T-cell (primary cell): ENCODE data around the gene POLE. TPM values are rescaled to one million over a fixed set of nuclear protein-coding genes. Genes with fewer than 3 reads are reported as not detected.
A peak's percentile ranks its signal among the peaks of the same experiment; 100 is the strongest.

ENCODE experiments used
- ATAC-seq, 4 experiments: fragments of 200-7000 bp in 3 of 4; fragments of 150-1000 bp in 1 of 4; cut with Tn5 transposase; replicated peaks in 1 of 4; 1 replicate in 3 of 4; 2 replicates in 1 of 4; pipeline ENCODE4 v1.10.0; 2021; ENCODE audit warnings: moderate library complexity in 3 of 4, mild to moderate bottlenecking in 2 of 4, moderate number of reproducible peaks in 1 of 4
- CTCF ChIA-PET, 2 donors: fragments of 300-600 bp; sonication (Branson Sonifier 250); formaldehyde crosslinking; loops; one replicate each; lab custom pipeline; 2022; ENCODE audit warnings: antibody characterized with exemption in 2 of 2; lab: Charles Lee
- POLR2A ChIA-PET, 2 donors: fragments of 300-600 bp; sonication (Branson Sonifier 250); formaldehyde crosslinking; loops; one replicate each; lab custom pipeline; 2022; ENCODE audit warnings: antibody characterized with exemption in 2 of 2; lab: Charles Lee
- DNase-seq, 35 experiments: peaks; one replicate each; pipeline versions ENCODE4 v3.0.0 to v3.0.0-alpha.2; 2013 to 2023
- H3K27ac ChIP-seq: one replicate; pipeline ENCODE4 v1.5.1; 2013; ENCODE audit warnings: low read length
- H3K27me3 ChIP-seq, 2 experiments: replicated peaks in 1 of 2; 1 replicate in 1 of 2; 2 replicates in 1 of 2; pipeline versions ENCODE4 v1.6.1 to v1.7.0; 2013; ENCODE audit warnings: low read length in 1 of 2, mixed read lengths in 1 of 2; ENCODE audit not compliant: control insufficient read depth in 2 of 2, insufficient read depth in 2 of 2; ENCODE audit errors: extremely low read depth in 1 of 2
- H3K36me3 ChIP-seq, 2 donors: 1 replicate in 1 of 2; 2 replicates in 1 of 2; pipeline versions ENCODE4 v1.6.1 to v1.7.0; 2013; ENCODE audit warnings: low read length in 1 of 2; ENCODE audit not compliant: control insufficient read depth in 2 of 2, insufficient read depth in 1 of 2; ENCODE audit errors: extremely low read depth in 1 of 2
- H3K4me1 ChIP-seq, 2 experiments: 1 replicate in 1 of 2; 2 replicates in 1 of 2; pipeline versions ENCODE4 v1.6.1 to v1.7.0; 2013; ENCODE audit warnings: low read length in 2 of 2, mixed read lengths in 1 of 2; ENCODE audit not compliant: insufficient read depth in 2 of 2, control insufficient read depth in 1 of 2; ENCODE audit errors: extremely low read depth in 1 of 2
- H3K4me3 ChIP-seq, 2 donors: 1 replicate in 1 of 2; 2 replicates in 1 of 2; pipeline versions ENCODE4 v1.5.1 to v1.7.0; 2013; ENCODE audit warnings: mild to moderate bottlenecking in 2 of 2, low read length in 1 of 2, moderate library complexity in 1 of 2; ENCODE audit not compliant: control insufficient read depth in 1 of 2; ENCODE audit errors: extremely low read depth in 1 of 2
- H3K9me3 ChIP-seq: 2 replicates; pipeline ENCODE4 v1.7.0; 2013
- H3K27ac Mint-ChIP-seq, 2 donors: one replicate each; pipeline ENCODE4 v1.8.0; 2020 to 2021; ENCODE audit warnings: mild to moderate bottlenecking in 2 of 2, mixed read lengths in 2 of 2
- H3K27me3 Mint-ChIP-seq, 2 donors: one replicate each; pipeline ENCODE4 v1.8.0; 2021 to 2022; ENCODE audit warnings: mixed read lengths in 2 of 2
- H3K36me3 Mint-ChIP-seq: one replicate; pipeline ENCODE4 v1.8.0; 2021; ENCODE audit warnings: mixed read lengths
- H3K4me1 Mint-ChIP-seq, 3 donors: one replicate each; pipeline ENCODE4 v1.8.0; 2020 to 2022; ENCODE audit warnings: mixed read lengths in 3 of 3, mild to moderate bottlenecking in 1 of 3
- H3K4me3 Mint-ChIP-seq, 3 donors: one replicate each; pipeline ENCODE4 v1.8.0; 2020 to 2022; ENCODE audit warnings: mild to moderate bottlenecking in 3 of 3, mixed read lengths in 3 of 3, moderate library complexity in 3 of 3
- H3K9me3 Mint-ChIP-seq, 3 donors: one replicate each; pipeline ENCODE4 v1.8.0; 2020 to 2022; ENCODE audit warnings: mixed read lengths in 3 of 3
- WGBS: methylation state at CpG from one replicate; pipeline ENCODE4 v1.1.5; 2013; ENCODE audit warnings: missing lambda C conversion rate; ENCODE audit not compliant: insufficient coverage; 5-methylcytosine and 5-hydroxymethylcytosine counted together
- total RNA-seq, 35 experiments: library from RNA in 6 of 35; stranded (reverse) in 6 of 35; fragments of 120-200 nt in 1 of 35; gene quantifications; one replicate each; pipeline versions ENCODE4 v1.2.1 to v1.2.4 and lab custom pipeline; 2013 to 2026

Gene POLE
- total RNA-seq, 5 donors from 2014 or later (not counting 1 experiment from before 2014, with no cell fraction given) = 43.6 to 70.4 (median 66.1) TPM

GRCh38 chr12:132614861-132615578 is 72.1 kb downstream of the POLE start:
- H3K27ac ChIP-seq = no peak overlapping the region
- no peaks in the 10 kb centered on the region for H3K9me3 Mint-ChIP-seq
- ChIA-PET CTCF (interaction anchor here (0.8 to 1.1 kb wide), 3 partner anchors 54 to 461 kb away, joined by 3 to 5 read pairs (median 3); no protein-coding TSS in a partner anchor), POLR2A (no interaction called here)
- peaks cover 6% of the 10 kb centered on the region for H3K9me3 ChIP-seq
- peaks cover 14 to 15% (median 14%) of the 10 kb centered on the region in 3 donors for H3K4me1 Mint-ChIP-seq
- WGBS = 34% methylated on average over 7 of the region's 18 CpGs
- H3K4me3 ChIP-seq = no peak overlapping the region
- peaks cover 0 to 16% of the 10 kb centered on the region in 2 experiments for H3K4me1 ChIP-seq
- ATAC-seq (peak; percentile 79 to 89 (median 84)), DNase-seq (peak; percentile 35 to 90 (median 73))
- no peak overlapping the region for H3K4me3 Mint-ChIP-seq
- H3K27ac Mint-ChIP-seq = no peak overlapping the region
- H3K27me3 Mint-ChIP-seq = peaks cover 37 to 49% of the 10 kb centered on the region in 2 donors
- H3K27me3 ChIP-seq = peaks cover 19 to 65% of the 10 kb centered on the region in 2 experiments
- no peaks in the 10 kb centered on the region for H3K36me3 Mint-ChIP-seq
- H3K36me3 ChIP-seq = no peaks in the 10 kb centered on the region

DNA sequence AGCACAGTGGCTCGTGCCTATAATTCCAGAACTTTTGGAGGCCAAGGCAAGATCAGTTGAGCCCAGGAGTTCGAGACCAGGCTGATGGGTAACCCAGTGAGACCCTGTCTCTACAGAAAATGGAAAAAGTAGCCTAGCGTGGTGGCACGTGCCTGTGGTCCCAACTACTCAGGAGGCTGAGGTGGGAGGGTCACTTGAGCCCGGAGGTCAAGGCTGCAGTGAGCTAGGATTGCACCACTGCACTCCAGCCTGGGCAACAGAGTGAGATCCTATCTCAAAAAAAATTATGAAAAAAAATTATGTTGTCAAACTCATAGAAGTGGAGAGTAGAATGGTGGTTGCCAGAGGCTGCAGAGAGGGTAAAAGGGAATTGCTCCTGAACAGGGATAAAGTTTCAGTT is 73.1 kb downstream of the POLE start:
- Mint-ChIP-seq H3K27ac (no peak overlapping the region), H3K27me3 (peaks cover 38 to 51% of the 10 kb centered on the region in 2 donors), H3K36me3 (no peaks in the 10 kb centered on the region), H3K9me3 (no peaks in the 10 kb centered on the region), H3K4me1 (peaks cover 14 to 15% (median 14%) of the 10 kb centered on the region in 3 donors), H3K4me3 (no peak overlapping the region)
- no peak overlapping the region for H3K4me3 ChIP-seq
- CTCF ChIA-PET = no interaction called here
- no peak for ATAC-seq
- POLR2A ChIA-PET = no interaction called here
- no peak for DNase-seq
- H3K27me3 ChIP-seq = peaks cover 20 to 66% of the 10 kb centered on the region in 2 experiments
- peaks cover 6% of the 10 kb centered on the region for H3K9me3 ChIP-seq
- no peaks in the 10 kb centered on the region for H3K36me3 ChIP-seq
- WGBS = 81% methylated on average over 5 of the region's 5 CpGs
- H3K27ac ChIP-seq = no peak overlapping the region
- peaks cover 0 to 18% of the 10 kb centered on the region in 2 experiments for H3K4me1 ChIP-seq

- Mint-ChIP-seq H3K9me3 (no peaks in the 10 kb centered on the region), H3K27ac (no peak overlapping the region), H3K36me3 (no peaks in the 10 kb centered on the region), H3K4me3 (no peak overlapping the region), H3K4me1 (peaks cover 8 to 16% (median 8%) of the 10 kb centered on the region in 3 donors), H3K27me3 (peaks cover 39 to 50% of the 10 kb centered on the region in 2 donors)
- no peak overlapping the region for H3K27ac ChIP-seq
- ChIA-PET CTCF (no interaction called here), POLR2A (no interaction called here)
- 90% methylated on average over 8 of the region's 10 CpGs for WGBS
- H3K9me3 ChIP-seq = no peaks in the 10 kb centered on the region
- no peak overlapping the region for H3K4me3 ChIP-seq
- peaks cover 13 to 69% of the 10 kb centered on the region in 2 experiments for H3K27me3 ChIP-seq
- no peak for ATAC-seq
- peaks cover 0 to 15% of the 10 kb centered on the region in 2 experiments for H3K4me1 ChIP-seq
- no peak for DNase-seq
- H3K36me3 ChIP-seq = no peaks in the 10 kb centered on the region
Observed at GRCh38 chr12:132611620-132612019, 75.5 kb downstream of the POLE start.

- Mint-ChIP-seq H3K27ac (no peak overlapping the region), H3K4me1 (peaks cover 8 to 16% (median 8%) of the 10 kb centered on the region in 3 donors), H3K4me3 (peak overlapping the region in 1 of 3 donors; percentile 75), H3K9me3 (no peaks in the 10 kb centered on the region), H3K36me3 (no peaks in the 10 kb centered on the region), H3K27me3 (peaks cover 44 to 50% of the 10 kb centered on the region in 2 donors)
- ChIA-PET POLR2A (no interaction called here), CTCF (no interaction called here)
- WGBS = 75% methylated on average over 26 of the region's 33 CpGs
- Histone ChIP-seq H3K27me3 (peaks cover 13 to 69% of the 10 kb centered on the region in 2 experiments), H3K9me3 (no peaks in the 10 kb centered on the region), H3K4me1 (peaks cover 0 to 15% of the 10 kb centered on the region in 2 experiments), H3K36me3 (no peaks in the 10 kb centered on the region), H3K27ac (no peak overlapping the region), H3K4me3 (no peak overlapping the region)
- no peak for ATAC-seq
- DNase-seq = no peak
Observed at GRCh38 chr12:132610866-132611602, 76.1 kb downstream of the POLE start.

GRCh38 chr12:132610051-132610759 is 76.9 kb downstream of the POLE start, which contains the start of gene LRCOL1:
LRCOL1 (minus strand) TSS chr12:132610582; CDS start chr12:132606251, 4,331 bp downstream.
- no peaks in the 10 kb centered on the region for H3K36me3 Mint-ChIP-seq
- WGBS = 23% methylated on average over 33 of the region's 35 CpGs
- Histone ChIP-seq H3K9me3 (no peaks in the 10 kb centered on the region), H3K36me3 (no peaks in the 10 kb centered on the region), H3K27ac (no peak within 1 kb of the TSS), H3K27me3 (peaks cover 10 to 67% of the 10 kb centered on the region in 2 experiments), H3K4me1 (peaks cover 0 to 15% of the 10 kb centered on the region in 2 experiments), H3K4me3 (peak within 1 kb of the TSS in 1 of 2 donors; percentile 25)
- H3K27me3 Mint-ChIP-seq = peaks cover 38 to 44% of the 10 kb centered on the region in 2 donors
- ChIA-PET POLR2A (no interaction called here), CTCF (no interaction called here)
- ATAC-seq = peak in 2 of 4 experiments; percentile 43 to 60
- peaks cover 8 to 15% (median 8%) of the 10 kb centered on the region in 3 donors for H3K4me1 Mint-ChIP-seq
- no peak within 1 kb of the TSS for H3K27ac Mint-ChIP-seq
- DNase-seq = no peak
- no peaks in the 10 kb centered on the region for H3K9me3 Mint-ChIP-seq
- peak within 1 kb of the TSS in 2 of 3 donors; percentile 34 to 75 for H3K4me3 Mint-ChIP-seq
